ENCODE results near the gene NME4.
A peak's percentile ranks its signal among the peaks of the same experiment; 100 is the strongest.
"Not testable (repeated sequence)": the region's sequence is repeated elsewhere in the genome, so short reads cannot be mapped to it uniquely, and the experiment has no call there.

NME4 gene

GRCh38 chr16:397135-397661, at the start of gene NME4:
Gene NME4, plus strand, starts transcription at chr16:397199. Its CDS starts 24 bp downstream, at chr16:397223.
- DNase-seq (ENCODE audit: low spot score): peak; percentile 64

- DNase-seq (ENCODE audit: low spot score): no peak
Observed at GRCh38 chr16:347203-347602, 49.8 kb upstream of the NME4 start.

- not testable (repeated sequence) for DNase-seq (ENCODE audit: low spot score)
Observed at GRCh38 chr16:348495-348894, 48.5 kb upstream of the NME4 start.

- no peak for DNase-seq (ENCODE audit: low spot score)
Observed at GRCh38 chr16:349211-349610, 47.8 kb upstream of the NME4 start.

- no peak for DNase-seq (ENCODE audit: low spot score)
Observed at GRCh38 chr16:350203-350602, 46.8 kb upstream of the NME4 start.

- peak; percentile 30 for DNase-seq (ENCODE audit: low spot score)
Observed at GRCh38 chr16:351804-352520, 45.0 kb upstream of the NME4 start.

GRCh38 chr16:352547-353403, 44.2 kb upstream of the NME4 start, which contains the start of gene AXIN1:
Gene AXIN1, minus strand, starts transcription at chr16:352723. Its CDS starts 5,698 bp downstream, at chr16:347025.
- DNase-seq (ENCODE audit: low spot score): peak; percentile 97

- no peak for DNase-seq (ENCODE audit: low spot score)
Observed at GRCh38 chr16:353404-354290, 43.4 kb upstream of the NME4 start.

GRCh38 chr16:354291-354881, 42.6 kb upstream of the NME4 start:
- no peak for DNase-seq (ENCODE audit: low spot score)

- no peak for DNase-seq (ENCODE audit: low spot score)
Observed at GRCh38 chr16:354971-355461, 42.0 kb upstream of the NME4 start.

GRCh38 chr16:356741-357140, 40.3 kb upstream of the NME4 start:
- no peak for DNase-seq (ENCODE audit: low spot score)

- no peak for DNase-seq (ENCODE audit: low spot score)
Observed at GRCh38 chr16:359067-359763, 37.8 kb upstream of the NME4 start.

- no peak for DNase-seq (ENCODE audit: low spot score)
Observed at GRCh38 chr16:359871-360697, 36.9 kb upstream of the NME4 start.

GRCh38 chr16:360698-361336, 36.2 kb upstream of the NME4 start:
- no peak for DNase-seq (ENCODE audit: low spot score)

GRCh38 chr16:361341-361871, 35.6 kb upstream of the NME4 start:
- DNase-seq (ENCODE audit: low spot score): peak; percentile 50

GRCh38 chr16:361872-362701, 34.9 kb upstream of the NME4 start:
- DNase-seq (ENCODE audit: low spot score): peak; percentile 80

GRCh38 chr16:362702-362999, 34.3 kb upstream of the NME4 start:
- not testable (repeated sequence) for DNase-seq (ENCODE audit: low spot score)

- no peak for DNase-seq (ENCODE audit: low spot score)
Observed at GRCh38 chr16:363110-363765, 33.8 kb upstream of the NME4 start.

All from NAMALWA (cell line).